Measurements from ENCODE around the gene PHF12. TPM values are rescaled to one million over a fixed set of nuclear protein-coding genes. Genes with fewer than 3 reads are reported as not detected.
"Not testable (repeated sequence)": the region's sequence is repeated elsewhere in the genome, so short reads cannot be mapped to it uniquely, and the experiment has no call there.

The PHF12 gene
- total RNA-seq, 1 donor from 2014 or later, result 20.4 TPM

DNA sequence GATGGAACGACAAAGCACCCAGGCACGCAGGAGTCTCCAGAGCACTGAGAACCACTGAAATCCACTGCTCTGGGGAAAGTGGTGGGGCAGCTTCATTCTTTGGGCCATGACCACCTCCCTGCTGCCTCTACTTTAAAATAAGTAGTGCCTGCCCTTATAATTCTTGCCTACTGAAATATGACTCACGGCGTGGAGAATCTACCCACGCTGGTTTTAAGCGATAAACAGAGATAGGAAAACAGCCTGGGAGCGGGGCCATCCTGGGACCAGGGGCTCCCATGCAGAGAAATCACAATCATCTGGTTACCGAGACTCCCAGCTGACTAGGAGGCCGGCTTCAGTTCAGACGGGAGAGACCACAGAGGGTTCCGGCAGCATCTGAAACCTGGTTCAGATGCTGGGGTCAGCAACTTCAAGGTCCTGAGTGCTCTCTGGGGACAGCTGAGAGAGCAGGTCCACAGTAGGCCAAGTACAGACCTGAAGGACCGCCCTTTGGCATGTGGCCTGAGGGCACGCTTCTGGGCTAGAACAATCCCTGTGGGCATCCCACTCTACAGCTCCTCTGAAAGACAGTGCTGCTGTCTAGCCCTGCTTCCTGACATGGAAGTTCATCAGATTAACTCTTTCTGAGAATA lies 39.8 kb downstream of the PHF12 start:
- no peak for DNase-seq (ENCODE audit: low spot score)
- intact Hi-C loops (cut with DNase I), result no loop called here

GRCh38 chr17:28910534-28910933 lies 40.8 kb downstream of the PHF12 start:
- intact Hi-C loops (cut with DNase I), result no loop called here
- no peak for DNase-seq (ENCODE audit: low spot score)

- intact Hi-C loops (cut with DNase I), result no loop called here
- DNase-seq (ENCODE audit: low spot score), result no peak
Measured at GRCh38 chr17:28908640-28909167, 42.6 kb downstream of the PHF12 start.

DNA sequence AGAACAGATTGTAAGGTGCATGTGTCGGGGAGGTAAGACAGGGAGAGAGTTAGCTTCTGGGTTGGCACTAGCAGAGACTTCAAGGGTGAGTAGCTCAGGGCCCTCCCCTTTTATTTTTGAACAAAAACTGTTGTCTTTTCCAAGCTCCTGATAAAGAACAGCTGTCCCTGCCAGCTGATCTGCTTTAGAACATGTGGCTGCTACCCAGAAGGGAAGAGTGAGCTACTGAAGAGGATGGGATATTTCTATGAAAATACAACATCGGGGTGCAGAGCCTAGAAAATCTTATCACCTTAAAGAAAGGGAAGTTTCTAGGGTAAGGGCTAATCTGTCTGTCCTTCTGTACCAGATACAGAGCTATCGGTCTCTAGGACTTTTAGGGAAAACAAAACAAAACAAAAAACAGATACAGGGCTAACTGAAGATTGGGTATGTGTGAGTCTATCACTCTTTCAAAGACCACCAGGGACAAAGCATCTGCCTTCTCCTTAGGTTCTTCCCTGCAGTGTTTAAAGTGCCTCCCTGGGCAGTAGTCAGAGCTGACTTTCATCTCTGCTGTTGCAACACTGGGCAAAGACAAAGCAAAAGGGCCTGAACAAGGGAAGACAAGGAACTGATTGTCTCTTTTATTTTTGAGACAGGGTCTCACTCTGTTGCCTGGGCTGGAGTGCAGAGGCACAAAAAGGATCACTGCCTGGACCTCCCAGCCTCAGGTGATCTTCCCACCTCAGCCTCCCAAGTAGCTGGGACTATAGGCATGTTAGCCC lies 43.4 kb downstream of the PHF12 start:
- no peak for DNase-seq (ENCODE audit: low spot score)
- intact Hi-C loops (cut with DNase I), result no loop called here

DNA sequence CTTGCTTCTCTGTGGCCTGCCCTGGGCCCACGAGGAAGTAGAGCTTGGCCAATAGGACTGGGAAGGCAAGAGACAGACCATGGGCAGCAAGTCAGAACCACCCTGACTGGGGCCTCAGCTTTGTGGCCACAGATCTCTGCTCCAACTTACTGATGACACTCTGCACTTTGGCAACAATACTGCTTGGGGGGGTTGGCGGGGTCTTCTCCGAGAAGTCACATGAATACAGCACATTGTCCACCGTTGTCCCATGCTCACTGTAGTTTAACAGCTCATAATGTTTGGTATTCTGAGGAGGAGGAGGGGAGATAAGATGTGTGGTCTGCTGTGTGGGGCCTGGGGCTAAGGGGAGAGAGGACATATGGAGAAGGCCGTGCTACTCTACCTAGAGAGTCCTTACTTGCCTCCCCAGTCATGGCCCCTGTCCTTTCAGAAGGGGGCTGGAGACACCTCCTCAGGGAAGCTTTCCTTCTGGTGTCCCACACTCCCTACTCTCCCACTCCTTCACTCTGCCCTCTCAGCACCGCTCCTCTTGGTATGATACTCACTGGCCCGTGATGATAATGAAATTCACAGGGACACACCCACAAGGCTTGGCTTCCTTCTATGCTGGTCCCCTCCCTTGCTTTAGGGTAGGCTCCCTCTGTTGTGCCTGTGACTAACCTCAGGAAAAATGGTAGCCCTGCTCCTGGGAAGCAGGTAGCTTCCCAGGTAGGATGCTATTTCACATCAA lies 44.4 kb downstream of the PHF12 start:
- intact Hi-C loops (cut with DNase I), result no loop called here
- no peak for DNase-seq (ENCODE audit: low spot score)

- DNase-seq (ENCODE audit: low spot score), result no peak
- intact Hi-C loops (cut with DNase I), result no loop called here
Measured at GRCh38 chr17:28906276-28906675, 45.0 kb downstream of the PHF12 start.

DNA sequence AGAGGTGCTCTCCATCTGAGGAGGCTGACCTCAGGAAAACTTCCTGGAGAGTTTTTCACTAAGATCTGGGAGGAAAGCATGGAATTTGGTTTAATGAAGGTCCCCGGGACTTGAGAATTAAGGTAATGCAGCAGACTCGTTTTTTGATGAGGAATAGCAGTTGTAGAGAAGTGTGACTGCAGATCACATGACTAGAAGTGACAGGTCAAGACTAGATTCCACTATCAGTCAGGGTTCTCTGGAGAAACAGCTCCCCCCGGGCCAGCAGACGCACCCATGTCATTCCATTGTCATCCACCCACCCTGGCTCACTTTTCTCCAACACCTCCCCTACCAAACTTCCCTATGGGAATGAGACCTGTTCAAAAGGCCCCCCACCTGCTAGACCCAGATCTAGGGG lies 46.5 kb downstream of the PHF12 start:
- no peak for DNase-seq (ENCODE audit: low spot score)
- intact Hi-C loops (cut with DNase I), result no loop called here

- intact Hi-C loops (cut with DNase I); DNase-seq (ENCODE audit: low spot score): not testable (repeated sequence)
Measured at GRCh38 chr17:28903546-28903841, 47.8 kb downstream of the PHF12 start.

- peak; percentile 96 for DNase-seq (ENCODE audit: low spot score)
- intact Hi-C loops (cut with DNase I), result no loop called here
Measured at GRCh38 chr17:28902819-28903545, 48.3 kb downstream of the PHF12 start, which contains the start of gene DHRS13. TSS of gene DHRS13 (minus strand) at chr17:28903079. CDS start at chr17:28902944, 135 bp downstream.

- intact Hi-C loops (cut with DNase I), result loop anchor here (1.0 kb wide), 1 partner anchor 43 kb away; no protein-coding TSS in a partner anchor
- DNase-seq (ENCODE audit: low spot score), result no peak
Measured at GRCh38 chr17:28901866-28902818, 49.2 kb downstream of the PHF12 start.

DNA sequence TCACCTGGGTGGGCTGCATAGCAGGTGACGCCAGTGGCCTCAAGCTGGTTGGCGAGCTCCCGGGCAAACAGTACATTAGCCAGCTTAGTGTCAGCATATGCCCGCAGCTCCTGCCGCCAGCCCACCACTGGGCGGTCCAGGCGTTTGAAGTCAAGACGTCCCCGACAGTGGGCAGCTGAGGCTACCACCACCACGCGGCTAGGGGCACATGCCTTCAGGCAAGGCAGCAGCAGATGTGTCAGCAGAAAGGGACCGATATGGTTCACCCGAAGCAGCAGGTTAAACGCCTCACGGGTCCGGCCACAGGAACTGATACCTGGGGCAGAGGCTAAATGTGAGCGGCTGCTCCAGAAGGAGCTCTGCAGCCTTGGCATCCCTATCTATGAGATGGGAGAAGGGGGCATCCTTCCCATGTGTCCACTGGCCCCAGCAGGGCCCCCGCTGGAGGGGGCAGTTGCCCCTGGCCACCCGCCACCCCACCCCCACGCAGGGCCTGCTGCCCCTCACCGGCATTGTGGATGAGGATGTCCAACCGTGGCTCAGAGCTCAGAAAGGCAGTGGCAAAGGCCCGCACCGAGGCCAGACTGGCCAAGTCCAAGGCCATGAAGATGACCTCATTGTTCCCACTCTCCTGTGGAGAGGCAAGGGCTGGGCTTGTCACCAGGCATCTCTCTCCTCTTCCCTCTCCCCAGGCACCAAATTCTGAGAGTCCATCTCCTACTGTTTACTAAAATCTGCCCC lies 50.2 kb downstream of the PHF12 start:
- DNase-seq (ENCODE audit: low spot score), result no peak
- intact Hi-C loops (cut with DNase I), result loop anchor here (1.0 kb wide), 1 partner anchor 44 kb away; no protein-coding TSS in a partner anchor

- intact Hi-C loops (cut with DNase I), result loop anchor here (5.0 kb wide), 1 partner anchor 57 kb away; the partner anchor contains the start of gene FAM222B
- DNase-seq (ENCODE audit: low spot score), result peak; percentile 20
Measured at GRCh38 chr17:28899212-28899815, 52.0 kb downstream of the PHF12 start.

- no peak for DNase-seq (ENCODE audit: low spot score)
- intact Hi-C loops (cut with DNase I), result loop anchor here (5.0 kb wide), 1 partner anchor 56 kb away; the partner anchor contains the start of gene FAM222B
Measured at GRCh38 chr17:28898527-28898955, 52.8 kb downstream of the PHF12 start.

GRCh38 chr17:28897769-28898526 lies 53.4 kb downstream of the PHF12 start:
- intact Hi-C loops (cut with DNase I), result loop anchor here (2.0 to 5.0 kb wide), 2 partner anchors 51 to 56 kb away; partner anchors contain the start of gene FAM222B
- DNase-seq (ENCODE audit: low spot score), result peak; percentile 83

DNA sequence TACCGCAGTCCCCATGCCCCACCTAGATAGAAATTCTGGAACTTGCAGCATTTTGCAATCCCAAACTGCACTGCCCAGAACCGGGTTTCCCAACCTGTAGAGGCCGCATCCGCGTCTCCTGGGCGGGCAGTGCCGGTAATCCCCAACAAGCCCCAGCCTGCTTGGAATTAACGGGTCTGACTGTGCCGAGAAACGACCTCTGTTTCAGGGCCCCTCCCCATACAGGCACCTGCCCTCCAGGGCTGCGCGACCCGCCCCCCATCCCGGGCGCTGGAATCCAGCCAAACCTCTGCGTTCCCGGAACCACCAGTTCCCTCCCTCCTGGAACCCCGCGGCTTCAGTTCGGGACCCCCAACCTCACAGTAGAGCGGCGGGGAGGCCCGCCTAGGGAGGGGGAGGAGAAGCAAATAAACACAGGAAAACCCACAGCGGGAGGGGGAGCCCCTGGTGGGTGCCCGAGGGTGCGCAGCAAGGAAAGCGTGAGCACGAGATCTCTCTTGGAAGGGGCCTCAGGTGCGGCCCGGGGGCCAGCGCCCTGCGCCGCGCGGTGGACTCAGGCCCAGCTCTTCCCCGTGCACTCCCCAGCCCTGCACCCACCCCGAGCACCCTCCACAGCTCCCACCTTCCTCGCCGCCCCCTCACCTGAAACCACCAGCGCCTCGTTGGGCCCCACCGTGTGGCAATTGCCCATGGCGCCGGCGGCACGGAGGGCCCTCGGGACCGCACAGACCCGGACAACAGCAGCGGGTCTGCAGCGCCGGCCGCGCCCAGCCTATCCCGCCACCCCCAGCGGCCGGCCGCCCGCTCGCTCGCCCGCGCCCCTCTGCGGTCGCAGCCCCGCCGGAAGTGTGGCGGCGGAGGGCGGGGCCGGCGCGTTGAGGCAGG lies 54.2 kb downstream of the PHF12 start, which contains the start of gene FLOT2:
TSS of gene FLOT2 (minus strand) at position 850 of the 885 bp plus-strand sequence. CDS start at position 691, 159 bp downstream.
- peak; percentile 94 for DNase-seq (ENCODE audit: low spot score)
- intact Hi-C loops (cut with DNase I), result loop anchor here (2.0 to 5.0 kb wide), 2 partner anchors 52 to 55 kb away; partner anchors contain the start of gene FAM222B
